ENCODE data around the gene LSM14A. TPM values are rescaled to one million over a fixed set of nuclear protein-coding genes. Genes with fewer than 3 reads are reported as not detected.
"Not testable (repeated sequence)": the region's sequence is repeated elsewhere in the genome, so short reads cannot be mapped to it uniquely, and the experiment has no call there.

Gene LSM14A
- total RNA-seq, 3 donors from 2014 or later, result 106 to 129 (median 126) TPM

- no peaks in the 10 kb centered on the region for H3K36me3 ChIP-seq
- H3K9me3 ChIP-seq, result no peaks in the 10 kb centered on the region
- H3K4me3 ChIP-seq, result no peak overlapping the region
- H3K27ac ChIP-seq, result no peak overlapping the region
- intact Hi-C loops (cut with DNase I; ENCODE audit: low total_unique reads), result no loop called here
- no peaks in the 10 kb centered on the region for H3K4me1 ChIP-seq
- no peak for TF ChIP-seq POLR2AphosphoS5 (IDR thresholded peaks at IDR 0.05)
- TF ChIP-seq POLR2A (IDR thresholded peaks at IDR 0.05), result no peak
- TF ChIP-seq CTCF (IDR thresholded peaks at IDR 0.05), result no peak
- no peaks in the 10 kb centered on the region for H3K27me3 ChIP-seq
- no peak for DNase-seq (ENCODE audit: low spot score in 2 of 2)
These were observed 41.7 kb downstream of the LSM14A start for GRCh38 chr19:34214040-34214439.

GRCh38 chr19:34215006-34215665 is 42.8 kb downstream of the LSM14A start:
- intact Hi-C loops (cut with DNase I; ENCODE audit: low total_unique reads), result no loop called here
- Histone ChIP-seq H3K27ac (no peak overlapping the region), H3K36me3 (no peaks in the 10 kb centered on the region), H3K4me3 (no peak overlapping the region), H3K27me3 (no peaks in the 10 kb centered on the region), H3K9me3 (no peaks in the 10 kb centered on the region), H3K4me1 (no peaks in the 10 kb centered on the region)
- no peak for TF ChIP-seq POLR2A (IDR thresholded peaks at IDR 0.05)
- no peak for TF ChIP-seq CTCF (IDR thresholded peaks at IDR 0.05)
- TF ChIP-seq POLR2AphosphoS5 (IDR thresholded peaks at IDR 0.05), result no peak
- DNase-seq (ENCODE audit: low spot score in 2 of 2), result no peak

- Histone ChIP-seq H3K4me1 (no peaks in the 10 kb centered on the region), H3K4me3 (no peak overlapping the region), H3K36me3 (no peaks in the 10 kb centered on the region), H3K9me3 (no peaks in the 10 kb centered on the region), H3K27ac (no peak overlapping the region), H3K27me3 (no peaks in the 10 kb centered on the region)
- TF ChIP-seq POLR2AphosphoS5 (IDR thresholded peaks at IDR 0.05) (no peak), POLR2A (IDR thresholded peaks at IDR 0.05) (no peak), CTCF (IDR thresholded peaks at IDR 0.05) (no peak)
- intact Hi-C loops (cut with DNase I; ENCODE audit: low total_unique reads), result no loop called here
- DNase-seq (ENCODE audit: low spot score in 2 of 2), result no peak
These were observed 43.3 kb downstream of the LSM14A start for GRCh38 chr19:34215666-34216038.

- H3K27me3 ChIP-seq; H3K27ac ChIP-seq; DNase-seq (ENCODE audit: low spot score in 2 of 2); intact Hi-C loops (cut with DNase I; ENCODE audit: low total_unique reads); H3K9me3 ChIP-seq; H3K36me3 ChIP-seq; H3K4me3 ChIP-seq; H3K4me1 ChIP-seq: not testable (repeated sequence)
These were observed 44.5 kb downstream of the LSM14A start for GRCh38 chr19:34216745-34217219.

- TF ChIP-seq POLR2AphosphoS5 (IDR thresholded peaks at IDR 0.05) (no peak), CTCF (IDR thresholded peaks at IDR 0.05) (no peak), POLR2A (IDR thresholded peaks at IDR 0.05) (no peak)
- Histone ChIP-seq H3K27ac (no peak overlapping the region), H3K4me3 (no peak overlapping the region), H3K36me3 (no peaks in the 10 kb centered on the region), H3K27me3 (no peaks in the 10 kb centered on the region), H3K9me3 (no peaks in the 10 kb centered on the region), H3K4me1 (no peaks in the 10 kb centered on the region)
- peak in 1 of 2 donors; percentile 34 for DNase-seq (ENCODE audit: low spot score in 2 of 2)
- intact Hi-C loops (cut with DNase I; ENCODE audit: low total_unique reads), result no loop called here
These were observed 45.9 kb downstream of the LSM14A start for GRCh38 chr19:34217952-34218817.

Data from breast epithelium (tissue), 4 donors.